ENCODE results near the gene GZF1. TPM values are rescaled to one million over a fixed set of nuclear protein-coding genes. Genes with fewer than 3 reads are reported as not detected.
A peak's percentile ranks its signal among the peaks of the same experiment; 100 is the strongest.

Gene GZF1
- total and polyA plus RNA-seq, 4 experiments from 2014 or later, result 2.6 to 14.1 (median 8.2) TPM

DNA sequence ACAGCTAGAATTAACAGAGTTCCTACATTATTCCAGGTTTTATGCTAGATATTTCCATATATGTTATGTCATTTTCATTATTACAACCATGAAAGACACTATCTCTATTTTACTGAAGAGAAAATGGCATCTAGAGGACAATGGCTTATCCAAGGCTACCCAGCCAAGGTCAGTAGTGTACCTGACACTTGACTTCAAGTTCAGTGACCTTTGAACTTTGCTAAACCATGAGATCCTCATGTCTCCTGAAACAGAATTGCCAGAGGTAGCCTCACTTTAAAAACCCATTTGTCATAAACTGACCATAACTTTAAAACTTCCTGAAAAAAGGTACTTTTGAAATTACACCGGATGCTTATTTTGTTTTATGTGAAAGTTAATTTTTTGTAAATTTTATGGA, 44.9 kb downstream of the GZF1 start:
- H3K27me3 Mint-ChIP-seq, result no peaks in the 10 kb centered on the region
- Histone ChIP-seq H3K27me3 (ENCODE audit: insufficient read depth, low read length) (no peaks in the 10 kb centered on the region), H3K4me3 (ENCODE audit: low read length in 2 of 2) (no peak overlapping the region), H3K36me3 (ENCODE audit: insufficient read depth, low read length) (no peaks in the 10 kb centered on the region), H3K9me3 (ENCODE audit: control insufficient read depth in 1 of 2, low read length in 2 of 2) (no peaks in the 10 kb centered on the region), H3K27ac (ENCODE audit: low read depth, low read length) (no peak overlapping the region), H3K4me1 (ENCODE audit: insufficient read depth, low read length) (peaks cover 17% of the 10 kb centered on the region)
- H3K36me3 Mint-ChIP-seq, result peaks cover 5 to 6% of the 10 kb centered on the region in 2 donors
- no peaks in the 10 kb centered on the region for H3K9me3 Mint-ChIP-seq
- H3K27ac Mint-ChIP-seq, result no peak overlapping the region
- intact Hi-C loops (cut with micrococcal nuclease), result no loop called here
- DNase-seq, result no peak
- ChIA-PET POLR2A (ENCODE audit: partially characterized antibody) (no interaction called here), CTCF (ENCODE audit: partially characterized antibody) (interaction anchor here (1.5 to 2.6 kb wide), 3 partner anchors 9 to 35 kb away, joined by 3 to 10 read pairs (median 5); partner anchors contain the start of gene NAPB)
- peaks cover 11 to 32% (median 27%) of the 10 kb centered on the region in 4 donors for H3K4me1 Mint-ChIP-seq
- no peak overlapping the region for H3K4me3 Mint-ChIP-seq

- Mint-ChIP-seq H3K4me1 (peaks cover 11 to 39% (median 30%) of the 10 kb centered on the region in 4 donors), H3K4me3 (peak overlapping the region in 1 of 8 donors; percentile 52), H3K27ac (peak overlapping the region in 6 of 7 donors; percentile 31 to 81 (median 69)), H3K36me3 (no peaks in the 10 kb centered on the region), H3K27me3 (no peaks in the 10 kb centered on the region), H3K9me3 (no peaks in the 10 kb centered on the region)
- no peak overlapping the region for H3K4me3 ChIP-seq (ENCODE audit: low read length in 2 of 2)
- no peak overlapping the region for H3K27ac ChIP-seq (ENCODE audit: low read depth, low read length)
- no peaks in the 10 kb centered on the region for H3K36me3 ChIP-seq (ENCODE audit: insufficient read depth, low read length)
- intact Hi-C loops (cut with micrococcal nuclease), result no loop called here
- peak in 4 of 5 donors; percentile 12 to 51 (median 22) for DNase-seq
- H3K9me3 ChIP-seq (ENCODE audit: control insufficient read depth in 1 of 2, low read length in 2 of 2), result no peaks in the 10 kb centered on the region
- no peaks in the 10 kb centered on the region for H3K27me3 ChIP-seq (ENCODE audit: insufficient read depth, low read length)
- peaks cover 17% of the 10 kb centered on the region for H3K4me1 ChIP-seq (ENCODE audit: insufficient read depth, low read length)
- POLR2A ChIA-PET (ENCODE audit: partially characterized antibody), result no interaction called here
- CTCF ChIA-PET (ENCODE audit: partially characterized antibody), result interaction anchor here (1.5 to 2.4 kb wide), 2 partner anchors 8 to 34 kb away, joined by 3 to 5 read pairs; no protein-coding TSS in a partner anchor
These were observed 45.9 kb downstream of the GZF1 start for GRCh38 chr20:23407781-23408464.

GRCh38 chr20:23408957-23409356, 47.0 kb downstream of the GZF1 start:
- Mint-ChIP-seq H3K27ac (peak overlapping the region in 1 of 7 donors; percentile 19), H3K4me3 (no peak overlapping the region), H3K36me3 (no peaks in the 10 kb centered on the region), H3K4me1 (peaks cover 17 to 47% (median 34%) of the 10 kb centered on the region in 4 donors), H3K9me3 (no peaks in the 10 kb centered on the region), H3K27me3 (no peaks in the 10 kb centered on the region)
- Histone ChIP-seq H3K9me3 (ENCODE audit: control insufficient read depth in 1 of 2, low read length in 2 of 2) (no peaks in the 10 kb centered on the region), H3K27ac (ENCODE audit: low read depth, low read length) (no peak overlapping the region), H3K27me3 (ENCODE audit: insufficient read depth, low read length) (no peaks in the 10 kb centered on the region), H3K4me3 (ENCODE audit: low read length in 2 of 2) (no peak overlapping the region), H3K36me3 (ENCODE audit: insufficient read depth, low read length) (no peaks in the 10 kb centered on the region), H3K4me1 (ENCODE audit: insufficient read depth, low read length) (peaks cover 17% of the 10 kb centered on the region)
- POLR2A ChIA-PET (ENCODE audit: partially characterized antibody), result no interaction called here
- CTCF ChIA-PET (ENCODE audit: partially characterized antibody), result interaction anchor here (0.8 kb wide), 1 partner anchor 13 kb away, joined by 3 read pairs; the partner anchor contains the start of gene NAPB
- no peak for DNase-seq
- intact Hi-C loops (cut with micrococcal nuclease), result no loop called here

DNA sequence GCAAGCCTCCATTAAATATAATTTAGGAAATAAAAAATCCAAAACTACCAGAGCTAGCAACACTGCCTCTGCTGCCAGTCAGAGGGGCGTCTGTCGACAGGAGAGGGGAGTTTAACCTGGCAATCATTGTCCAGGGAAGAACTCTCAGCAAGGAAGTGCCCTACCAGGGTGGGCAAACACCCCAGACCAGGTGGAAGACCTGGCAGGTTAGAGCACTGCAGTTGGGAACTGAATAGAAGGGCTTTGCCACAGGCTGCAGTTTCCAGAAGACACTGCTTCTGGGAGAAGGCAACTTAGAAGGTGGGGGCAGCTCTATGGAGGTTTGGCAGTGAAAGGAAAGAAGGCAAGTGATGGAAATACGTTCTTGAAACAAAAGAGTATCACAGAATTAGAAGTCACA, 47.8 kb downstream of the GZF1 start:
- Mint-ChIP-seq H3K27me3 (no peaks in the 10 kb centered on the region), H3K27ac (peak overlapping the region in 1 of 7 donors; percentile 36), H3K36me3 (no peaks in the 10 kb centered on the region), H3K9me3 (no peaks in the 10 kb centered on the region), H3K4me1 (peaks cover 14 to 47% (median 34%) of the 10 kb centered on the region in 4 donors), H3K4me3 (no peak overlapping the region)
- ChIA-PET POLR2A (ENCODE audit: partially characterized antibody) (interaction anchor here (0.6 to 1.6 kb wide), 2 partner anchors 11 to 34 kb away, joined by 3 read pairs; no protein-coding TSS in a partner anchor), CTCF (ENCODE audit: partially characterized antibody) (interaction anchor here (0.8 kb wide), 1 partner anchor 12 kb away, joined by 3 read pairs; the partner anchor contains the start of gene NAPB)
- H3K9me3 ChIP-seq (ENCODE audit: control insufficient read depth in 1 of 2, low read length in 2 of 2), result no peaks in the 10 kb centered on the region
- H3K4me1 ChIP-seq (ENCODE audit: insufficient read depth, low read length), result peaks cover 17% of the 10 kb centered on the region
- intact Hi-C loops (cut with micrococcal nuclease), result no loop called here
- H3K27ac ChIP-seq (ENCODE audit: low read depth, low read length), result no peak overlapping the region
- no peaks in the 10 kb centered on the region for H3K36me3 ChIP-seq (ENCODE audit: insufficient read depth, low read length)
- DNase-seq, result no peak
- no peaks in the 10 kb centered on the region for H3K27me3 ChIP-seq (ENCODE audit: insufficient read depth, low read length)
- H3K4me3 ChIP-seq (ENCODE audit: low read length in 2 of 2), result no peak overlapping the region

DNA sequence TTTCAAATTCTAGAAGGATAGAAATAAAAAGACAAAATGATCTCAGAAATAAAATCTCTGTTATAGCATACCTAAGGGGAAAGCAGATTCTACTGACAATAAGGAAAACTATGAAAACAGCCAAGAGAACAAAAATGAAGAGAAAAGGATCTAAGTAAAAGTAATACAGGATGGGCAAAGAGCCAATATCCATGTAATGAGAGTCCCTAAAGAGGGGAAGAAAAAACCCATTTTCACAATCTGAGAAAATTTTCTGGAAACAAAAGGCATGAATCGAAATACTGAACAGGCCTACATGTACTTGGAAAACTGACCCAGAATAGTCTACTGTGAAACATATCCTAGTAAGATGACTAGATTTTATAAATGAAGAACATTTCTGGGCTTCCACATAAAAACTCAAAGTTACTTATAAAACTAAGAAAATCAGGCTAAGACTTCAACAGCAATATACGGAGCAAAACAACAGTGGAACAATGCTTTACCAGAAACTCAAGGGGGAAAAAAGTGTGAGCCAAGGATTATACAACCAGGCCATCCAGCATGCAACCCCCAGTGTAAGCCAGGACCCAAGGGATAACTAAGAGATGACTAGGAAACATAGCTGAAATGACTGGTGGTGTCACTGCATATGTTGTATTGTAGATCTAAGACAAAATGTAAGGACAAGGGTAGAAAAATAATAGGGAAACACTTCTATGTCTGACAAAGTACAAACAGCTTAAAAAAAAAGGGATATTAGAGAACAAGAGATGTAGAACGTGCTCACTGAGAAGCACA, 49.1 kb downstream of the GZF1 start:
- ChIA-PET CTCF (ENCODE audit: partially characterized antibody) (no interaction called here), POLR2A (ENCODE audit: partially characterized antibody) (interaction anchor here (1.6 kb wide), 1 partner anchor 9 kb away, joined by 3 read pairs; no protein-coding TSS in a partner anchor)
- Mint-ChIP-seq H3K4me3 (no peak overlapping the region), H3K9me3 (no peaks in the 10 kb centered on the region), H3K27me3 (no peaks in the 10 kb centered on the region), H3K36me3 (no peaks in the 10 kb centered on the region), H3K4me1 (peaks cover 14 to 53% (median 38%) of the 10 kb centered on the region in 4 donors), H3K27ac (no peak overlapping the region)
- H3K4me3 ChIP-seq (ENCODE audit: low read length in 2 of 2), result no peak overlapping the region
- no peak overlapping the region for H3K27ac ChIP-seq (ENCODE audit: low read depth, low read length)
- no peaks in the 10 kb centered on the region for H3K36me3 ChIP-seq (ENCODE audit: insufficient read depth, low read length)
- no peak for DNase-seq
- no peaks in the 10 kb centered on the region for H3K27me3 ChIP-seq (ENCODE audit: insufficient read depth, low read length)
- peaks cover 22% of the 10 kb centered on the region for H3K4me1 ChIP-seq (ENCODE audit: insufficient read depth, low read length)
- intact Hi-C loops (cut with micrococcal nuclease), result no loop called here
- H3K9me3 ChIP-seq (ENCODE audit: control insufficient read depth in 1 of 2, low read length in 2 of 2), result no peaks in the 10 kb centered on the region

DNA sequence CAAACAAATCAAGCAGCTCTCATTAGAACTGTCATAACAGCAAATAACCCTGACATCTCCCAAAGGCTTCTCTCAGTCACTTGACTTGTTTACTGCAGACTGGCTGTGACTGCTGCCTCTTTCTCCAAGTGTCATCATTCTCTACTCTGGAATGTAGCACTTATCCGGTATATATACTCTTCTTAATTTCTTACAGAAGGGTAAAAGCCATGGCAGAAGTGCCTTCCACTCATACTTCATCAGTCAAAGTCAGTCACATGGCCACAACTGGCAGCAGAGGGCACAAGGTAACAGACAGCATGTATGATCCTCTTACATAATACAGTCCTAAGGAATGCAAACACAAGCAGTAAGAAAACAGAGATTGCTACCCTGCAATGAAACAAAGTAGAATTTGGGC, 50.0 kb downstream of the GZF1 start:
- Mint-ChIP-seq H3K4me1 (peaks cover 14 to 55% (median 41%) of the 10 kb centered on the region in 4 donors), H3K4me3 (no peak overlapping the region), H3K27me3 (no peaks in the 10 kb centered on the region), H3K27ac (no peak overlapping the region), H3K9me3 (no peaks in the 10 kb centered on the region), H3K36me3 (no peaks in the 10 kb centered on the region)
- CTCF ChIA-PET (ENCODE audit: partially characterized antibody), result no interaction called here
- Histone ChIP-seq H3K4me1 (ENCODE audit: insufficient read depth, low read length) (peaks cover 22% of the 10 kb centered on the region), H3K27ac (ENCODE audit: low read depth, low read length) (no peak overlapping the region), H3K27me3 (ENCODE audit: insufficient read depth, low read length) (no peaks in the 10 kb centered on the region), H3K4me3 (ENCODE audit: low read length in 2 of 2) (no peak overlapping the region), H3K9me3 (ENCODE audit: control insufficient read depth in 1 of 2, low read length in 2 of 2) (no peaks in the 10 kb centered on the region), H3K36me3 (ENCODE audit: insufficient read depth, low read length) (no peaks in the 10 kb centered on the region)
- intact Hi-C loops (cut with micrococcal nuclease), result no loop called here
- POLR2A ChIA-PET (ENCODE audit: partially characterized antibody), result no interaction called here
- DNase-seq, result no peak

DNA sequence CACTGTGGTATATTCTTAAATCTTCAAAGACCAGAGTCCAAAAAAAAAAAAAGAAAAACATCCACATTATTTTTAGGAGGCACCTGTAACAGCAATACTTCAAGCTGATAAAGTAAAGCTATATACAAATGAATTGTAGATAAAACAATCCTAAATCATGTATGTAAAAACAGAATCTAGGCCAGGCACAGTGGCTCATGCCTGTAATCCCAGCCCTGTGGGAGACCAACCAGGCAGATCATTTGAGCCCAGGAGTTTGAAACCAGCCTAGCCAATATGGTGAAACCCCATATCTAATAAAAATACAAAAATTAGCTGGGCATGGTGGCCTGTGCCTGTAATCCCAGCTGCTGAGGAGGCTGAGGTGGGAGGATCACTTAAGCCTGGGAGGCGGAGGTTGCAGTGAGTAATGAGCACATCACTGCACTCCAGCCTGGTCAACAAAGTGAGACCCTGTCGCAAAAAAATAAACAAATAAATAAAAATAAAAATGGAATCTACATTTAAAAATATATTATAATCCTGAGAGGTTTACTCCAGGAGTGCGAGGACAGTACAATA, 52.0 kb downstream of the GZF1 start:
- peaks cover 13% of the 10 kb centered on the region for H3K4me1 ChIP-seq (ENCODE audit: insufficient read depth, low read length)
- no peaks in the 10 kb centered on the region for H3K27me3 Mint-ChIP-seq
- no peaks in the 10 kb centered on the region for H3K9me3 ChIP-seq (ENCODE audit: control insufficient read depth in 1 of 2, low read length in 2 of 2)
- H3K27ac Mint-ChIP-seq, result no peak overlapping the region
- H3K27ac ChIP-seq (ENCODE audit: low read depth, low read length), result no peak overlapping the region
- H3K4me3 Mint-ChIP-seq, result no peak overlapping the region
- intact Hi-C loops (cut with micrococcal nuclease), result no loop called here
- no peaks in the 10 kb centered on the region for H3K27me3 ChIP-seq (ENCODE audit: insufficient read depth, low read length)
- no peak for DNase-seq
- CTCF ChIA-PET (ENCODE audit: partially characterized antibody), result no interaction called here
- no peaks in the 10 kb centered on the region for H3K36me3 Mint-ChIP-seq
- no peaks in the 10 kb centered on the region for H3K36me3 ChIP-seq (ENCODE audit: insufficient read depth, low read length)
- no peaks in the 10 kb centered on the region for H3K9me3 Mint-ChIP-seq
- H3K4me3 ChIP-seq (ENCODE audit: low read length in 2 of 2), result no peak overlapping the region
- peaks cover 10 to 50% (median 37%) of the 10 kb centered on the region in 4 donors for H3K4me1 Mint-ChIP-seq
- POLR2A ChIA-PET (ENCODE audit: partially characterized antibody), result no interaction called here

Data from CD4-positive, alpha-beta memory T cell (primary cell).